Measurements from ENCODE around the gene DNMBP. TPM values are rescaled to one million over a fixed set of nuclear protein-coding genes. Genes with fewer than 3 reads are reported as not detected.

The DNMBP gene
- total and polyA plus RNA-seq, 2 experiments from 2014 or later, result 13.9 to 18.2 TPM

- WGBS (ENCODE audit: low lambda C conversion rate, missing lambda C conversion rate), result 1% methylated on average over 19 of the region's 45 CpGs
- H2AFZ ChIP-seq, result peak overlapping the region; percentile 84
- no peaks in the 10 kb centered on the region for H3K9me3 ChIP-seq (ENCODE audit: low read depth)
- no peak for TF ChIP-seq EZH2 (IDR thresholded peaks at IDR 0.05; ENCODE audit: borderline replicate concordance)
- peak; percentile 39 for TF ChIP-seq CTCF (IDR thresholded peaks at IDR 0.05; ENCODE audit: poor library complexity)
- TF ChIP-seq EZH2phosphoT487 (IDR thresholded peaks at IDR 0.05; ENCODE audit: low read depth, severe bottlenecking, unreplicated experiment), result no peak
- H3K36me3 ChIP-seq (replicated peaks; ENCODE audit: insufficient read depth, low read depth), result no peaks in the 10 kb centered on the region
- peak overlapping the region; percentile 81 for H3K27ac ChIP-seq
- peak overlapping the region; percentile 89 for H3K4me2 ChIP-seq
- H3K79me2 ChIP-seq, result peaks cover 48% of the 10 kb centered on the region
- peaks cover 12% of the 10 kb centered on the region for H4K20me1 ChIP-seq (ENCODE audit: insufficient read depth, poor library complexity, severe bottlenecking)
- H3K4me3 ChIP-seq, result peak overlapping the region; percentile 93
- H3K9me2 ChIP-seq (replicated peaks; ENCODE audit: insufficient read depth), result no peaks in the 10 kb centered on the region
- H3K4me1 ChIP-seq (ENCODE audit: insufficient read depth), result peaks cover 26% of the 10 kb centered on the region
- DNase-seq (ENCODE audit: low spot score), result peak; percentile 87
- H3K27me3 ChIP-seq, result no peaks in the 10 kb centered on the region
Measured at GRCh38 chr10:100009283-100009792, 409 bp downstream of the DNMBP start.

GRCh38 chr10:100008708-100009282 is 952 bp downstream of the DNMBP start:
- Histone ChIP-seq H4K20me1 (ENCODE audit: insufficient read depth, poor library complexity, severe bottlenecking) (peaks cover 12% of the 10 kb centered on the region), H2AFZ (peak overlapping the region; percentile 84), H3K4me3 (peak overlapping the region; percentile 93), H3K79me2 (peaks cover 53% of the 10 kb centered on the region), H3K9me2 (replicated peaks; ENCODE audit: insufficient read depth) (no peaks in the 10 kb centered on the region), H3K27me3 (no peaks in the 10 kb centered on the region), H3K4me1 (ENCODE audit: insufficient read depth) (peaks cover 21% of the 10 kb centered on the region), H3K36me3 (replicated peaks; ENCODE audit: insufficient read depth, low read depth) (no peaks in the 10 kb centered on the region), H3K27ac (peak overlapping the region; percentile 81), H3K4me2 (peak overlapping the region; percentile 89), H3K9me3 (ENCODE audit: low read depth) (no peaks in the 10 kb centered on the region)
- TF ChIP-seq EZH2 (IDR thresholded peaks at IDR 0.05; ENCODE audit: borderline replicate concordance) (no peak), EZH2phosphoT487 (IDR thresholded peaks at IDR 0.05; ENCODE audit: low read depth, severe bottlenecking, unreplicated experiment) (no peak), CTCF (IDR thresholded peaks at IDR 0.05; ENCODE audit: poor library complexity) (no peak)
- no peak for DNase-seq (ENCODE audit: low spot score)
- 8% methylated on average over 9 of the region's 9 CpGs for WGBS (ENCODE audit: low lambda C conversion rate, missing lambda C conversion rate)

- H2AFZ ChIP-seq, result no peak overlapping the region
- no peaks in the 10 kb centered on the region for H3K36me3 ChIP-seq (replicated peaks; ENCODE audit: insufficient read depth, low read depth)
- H3K9me2 ChIP-seq (replicated peaks; ENCODE audit: insufficient read depth), result no peaks in the 10 kb centered on the region
- WGBS (ENCODE audit: low lambda C conversion rate, missing lambda C conversion rate), result 40% methylated on average over 6 of the region's 6 CpGs
- H3K4me3 ChIP-seq, result peak overlapping the region; percentile 93
- peak overlapping the region; percentile 89 for H3K4me2 ChIP-seq
- H3K27me3 ChIP-seq, result no peaks in the 10 kb centered on the region
- peak overlapping the region; percentile 81 for H3K27ac ChIP-seq
- H3K79me2 ChIP-seq, result peaks cover 60% of the 10 kb centered on the region
- peaks cover 12% of the 10 kb centered on the region for H4K20me1 ChIP-seq (ENCODE audit: insufficient read depth, poor library complexity, severe bottlenecking)
- H3K4me1 ChIP-seq (ENCODE audit: insufficient read depth), result peaks cover 20% of the 10 kb centered on the region
- no peaks in the 10 kb centered on the region for H3K9me3 ChIP-seq (ENCODE audit: low read depth)
- DNase-seq (ENCODE audit: low spot score), result no peak
- TF ChIP-seq EZH2phosphoT487 (IDR thresholded peaks at IDR 0.05; ENCODE audit: low read depth, severe bottlenecking, unreplicated experiment) (no peak), EZH2 (IDR thresholded peaks at IDR 0.05; ENCODE audit: borderline replicate concordance) (no peak), CTCF (IDR thresholded peaks at IDR 0.05; ENCODE audit: poor library complexity) (no peak)
Measured at GRCh38 chr10:100008142-100008522, 1.6 kb downstream of the DNMBP start.

All from hepatocyte (in vitro differentiated cells).